Chondrocyte (in vitro differentiated cells): ENCODE results near the gene KCNK16. TPM values are rescaled to one million over a fixed set of nuclear protein-coding genes. Genes with fewer than 3 reads are reported as not detected.
"Not testable (repeated sequence)": the region's sequence is repeated elsewhere in the genome, so short reads cannot be mapped to it uniquely, and the experiment has no call there.

Experiments
- DNase-seq: peaks from one replicate; pipeline ENCODE4 v3.0.0; 2021; ENCODE audit warnings: mixed read lengths, low spot score
- H3K27ac Mint-ChIP-seq: one replicate; pipeline ENCODE4 v1.8.0; 2021; ENCODE audit warnings: mild to moderate bottlenecking, moderate library complexity, mixed read lengths; ENCODE audit not compliant: unreplicated experiment
- H3K27me3 Mint-ChIP-seq: 2 replicates; pipeline ENCODE4 v1.8.0; 2021; ENCODE audit warnings: low read depth, mixed read lengths
- H3K36me3 Mint-ChIP-seq: 2 replicates; pipeline ENCODE4 v1.8.0; 2021; ENCODE audit warnings: low read depth, mixed read lengths
- H3K4me1 Mint-ChIP-seq: 2 replicates; pipeline ENCODE4 v1.8.0; 2021; ENCODE audit warnings: low read depth, mild to moderate bottlenecking, mixed read lengths
- H3K4me3 Mint-ChIP-seq: one replicate; pipeline ENCODE4 v1.8.0; 2021; ENCODE audit warnings: mild to moderate bottlenecking, moderate library complexity, mixed read lengths; ENCODE audit not compliant: unreplicated experiment
- H3K9me3 Mint-ChIP-seq: 2 replicates; pipeline ENCODE4 v1.8.0; 2021; ENCODE audit warnings: low read depth, mixed read lengths
- CTCF ChIP-seq: fragments of 200-600 bp; sonication (generic); IDR thresholded peaks from 2 replicates; pipeline ENCODE4 v1.5.0; 2021; ENCODE audit warnings: antibody characterized with exemption, mild to moderate bottlenecking, moderate library complexity
- total RNA-seq: library from RNA; stranded (reverse); gene quantifications from 3 replicates; pipeline ENCODE4 v1.2.1, GENCODE V29; 2021

The KCNK16 gene
- total RNA-seq, 1 donor from 2014 or later = not detected

GRCh38 chr6:39294899-39295298 lies 27.6 kb downstream of the KCNK16 start:
- H3K27me3 Mint-ChIP-seq = peaks cover 25% of the 10 kb centered on the region
- no peak overlapping the region for H3K4me3 Mint-ChIP-seq
- no peak overlapping the region for H3K27ac Mint-ChIP-seq
- no peak for DNase-seq
- H3K4me1 Mint-ChIP-seq = peaks cover 4% of the 10 kb centered on the region
- no peak for TF ChIP-seq CTCF
- no peaks in the 10 kb centered on the region for H3K36me3 Mint-ChIP-seq
- no peaks in the 10 kb centered on the region for H3K9me3 Mint-ChIP-seq

DNA sequence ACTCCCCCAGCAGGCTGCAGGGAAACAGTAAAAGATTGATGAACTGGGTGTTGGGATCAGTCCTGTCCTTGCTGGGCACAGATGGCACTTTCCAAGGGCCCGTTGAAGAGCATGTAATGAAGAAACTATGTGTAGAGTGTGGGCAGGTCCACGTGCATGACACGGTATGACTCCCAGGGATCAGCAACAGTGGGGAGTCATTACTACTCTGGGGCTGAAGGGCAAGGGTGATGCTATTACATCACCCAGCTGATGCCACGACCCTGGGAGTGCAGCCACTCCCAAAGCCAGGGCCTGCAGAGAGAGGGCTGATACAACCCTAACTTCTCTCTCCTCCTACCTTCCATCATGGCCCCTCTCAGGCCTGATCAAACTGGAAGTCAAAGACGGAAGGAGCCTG lies 28.4 kb downstream of the KCNK16 start:
- Mint-ChIP-seq H3K4me3 (no peak overlapping the region), H3K27ac (no peak overlapping the region), H3K9me3 (no peaks in the 10 kb centered on the region), H3K36me3 (no peaks in the 10 kb centered on the region), H3K27me3 (peaks cover 22% of the 10 kb centered on the region), H3K4me1 (peaks cover 4% of the 10 kb centered on the region)
- no peak for TF ChIP-seq CTCF
- no peak for DNase-seq

GRCh38 chr6:39292637-39293036 lies 29.9 kb downstream of the KCNK16 start:
- no peak overlapping the region for H3K27ac Mint-ChIP-seq

GRCh38 chr6:39289490-39289889 lies 33.0 kb downstream of the KCNK16 start:
- Mint-ChIP-seq H3K4me3 (no peak overlapping the region), H3K36me3 (no peaks in the 10 kb centered on the region), H3K27ac (no peak overlapping the region), H3K9me3 (peaks cover 2% of the 10 kb centered on the region), H3K27me3 (peaks cover 34% of the 10 kb centered on the region), H3K4me1 (no peaks in the 10 kb centered on the region)
- no peak for TF ChIP-seq CTCF
- DNase-seq = no peak

More at GRCh38 chr6:39292637-39293036, 29.9 kb downstream of the KCNK16 start:
- no peak for TF ChIP-seq CTCF
- DNase-seq = no peak
- H3K9me3 Mint-ChIP-seq = peaks cover 2% of the 10 kb centered on the region
- H3K27me3 Mint-ChIP-seq = peaks cover 34% of the 10 kb centered on the region
- H3K36me3 Mint-ChIP-seq = no peaks in the 10 kb centered on the region
- H3K4me1 Mint-ChIP-seq = peaks cover 4% of the 10 kb centered on the region
- no peak overlapping the region for H3K4me3 Mint-ChIP-seq

GRCh38 chr6:39287601-39288000 lies 34.9 kb downstream of the KCNK16 start:
- peaks cover 34% of the 10 kb centered on the region for H3K27me3 Mint-ChIP-seq
- H3K36me3 Mint-ChIP-seq = no peaks in the 10 kb centered on the region
- no peak for DNase-seq
- no peak overlapping the region for H3K27ac Mint-ChIP-seq
- peaks cover 2% of the 10 kb centered on the region for H3K9me3 Mint-ChIP-seq
- H3K4me3 Mint-ChIP-seq = no peak overlapping the region
- TF ChIP-seq CTCF = no peak
- H3K4me1 Mint-ChIP-seq = no peaks in the 10 kb centered on the region

- not testable (repeated sequence) for H3K27ac Mint-ChIP-seq, H3K4me1 Mint-ChIP-seq, H3K36me3 Mint-ChIP-seq, DNase-seq, H3K4me3 Mint-ChIP-seq, H3K9me3 Mint-ChIP-seq
- H3K27me3 Mint-ChIP-seq = peaks cover 25% of the 10 kb centered on the region
Measured at GRCh38 chr6:39286596-39286995, 35.9 kb downstream of the KCNK16 start.
